Activated CD8-positive, alpha-beta memory T cell treated with anti-CD3 and anti-CD28 coated beads for 1 hour (primary cell): ENCODE data around the gene STK11IP.

Experiments used
- DNase-seq, 2 donors: peaks; one replicate each; pipeline ENCODE4 v3.0.0-alpha.2; 2020; ENCODE audit warnings: low read depth in 1 of 2; ENCODE audit errors: extremely low read depth in 1 of 2

Gene STK11IP, protein sequence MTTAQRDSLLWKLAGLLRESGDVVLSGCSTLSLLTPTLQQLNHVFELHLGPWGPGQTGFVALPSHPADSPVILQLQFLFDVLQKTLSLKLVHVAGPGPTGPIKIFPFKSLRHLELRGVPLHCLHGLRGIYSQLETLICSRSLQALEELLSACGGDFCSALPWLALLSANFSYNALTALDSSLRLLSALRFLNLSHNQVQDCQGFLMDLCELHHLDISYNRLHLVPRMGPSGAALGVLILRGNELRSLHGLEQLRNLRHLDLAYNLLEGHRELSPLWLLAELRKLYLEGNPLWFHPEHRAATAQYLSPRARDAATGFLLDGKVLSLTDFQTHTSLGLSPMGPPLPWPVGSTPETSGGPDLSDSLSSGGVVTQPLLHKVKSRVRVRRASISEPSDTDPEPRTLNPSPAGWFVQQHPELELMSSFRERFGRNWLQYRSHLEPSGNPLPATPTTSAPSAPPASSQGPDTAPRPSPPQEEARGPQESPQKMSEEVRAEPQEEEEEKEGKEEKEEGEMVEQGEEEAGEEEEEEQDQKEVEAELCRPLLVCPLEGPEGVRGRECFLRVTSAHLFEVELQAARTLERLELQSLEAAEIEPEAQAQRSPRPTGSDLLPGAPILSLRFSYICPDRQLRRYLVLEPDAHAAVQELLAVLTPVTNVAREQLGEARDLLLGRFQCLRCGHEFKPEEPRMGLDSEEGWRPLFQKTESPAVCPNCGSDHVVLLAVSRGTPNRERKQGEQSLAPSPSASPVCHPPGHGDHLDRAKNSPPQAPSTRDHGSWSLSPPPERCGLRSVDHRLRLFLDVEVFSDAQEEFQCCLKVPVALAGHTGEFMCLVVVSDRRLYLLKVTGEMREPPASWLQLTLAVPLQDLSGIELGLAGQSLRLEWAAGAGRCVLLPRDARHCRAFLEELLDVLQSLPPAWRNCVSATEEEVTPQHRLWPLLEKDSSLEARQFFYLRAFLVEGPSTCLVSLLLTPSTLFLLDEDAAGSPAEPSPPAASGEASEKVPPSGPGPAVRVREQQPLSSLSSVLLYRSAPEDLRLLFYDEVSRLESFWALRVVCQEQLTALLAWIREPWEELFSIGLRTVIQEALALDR

GRCh38 chr2:219597552-219598307, at the start of gene STK11IP:
Gene STK11IP (plus strand): TSS chr2:219597857. CDS start chr2:219598120, 263 bp downstream.
- DNase-seq = peak; percentile 61 to 80

DNA sequence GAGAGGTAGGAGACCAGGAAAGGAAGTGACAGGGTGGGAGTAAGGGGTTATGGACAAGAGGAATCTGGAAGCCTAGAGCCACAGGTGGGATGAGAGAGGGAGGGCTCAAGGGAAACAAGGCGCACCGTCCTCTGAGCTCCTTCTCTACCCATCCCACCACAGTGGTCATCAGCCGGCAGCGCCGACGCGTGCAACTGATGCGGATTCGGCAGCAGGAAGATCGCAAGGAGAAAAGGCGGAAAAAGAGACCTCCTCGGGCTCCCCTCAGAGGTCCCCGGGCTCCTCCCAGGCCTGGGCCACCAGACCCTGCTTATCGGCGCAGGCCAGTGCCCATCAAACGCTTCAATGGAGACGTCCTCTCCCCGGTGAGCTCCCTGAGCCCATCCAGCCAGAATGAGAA, 48.7 kb upstream of the STK11IP start:
- DNase-seq = no peak

GRCh38 chr2:219549619-219550018, 48.0 kb upstream of the STK11IP start:
- no peak for DNase-seq

- DNase-seq = no peak
Observed at GRCh38 chr2:219551441-219552381, 45.9 kb upstream of the STK11IP start.

DNA sequence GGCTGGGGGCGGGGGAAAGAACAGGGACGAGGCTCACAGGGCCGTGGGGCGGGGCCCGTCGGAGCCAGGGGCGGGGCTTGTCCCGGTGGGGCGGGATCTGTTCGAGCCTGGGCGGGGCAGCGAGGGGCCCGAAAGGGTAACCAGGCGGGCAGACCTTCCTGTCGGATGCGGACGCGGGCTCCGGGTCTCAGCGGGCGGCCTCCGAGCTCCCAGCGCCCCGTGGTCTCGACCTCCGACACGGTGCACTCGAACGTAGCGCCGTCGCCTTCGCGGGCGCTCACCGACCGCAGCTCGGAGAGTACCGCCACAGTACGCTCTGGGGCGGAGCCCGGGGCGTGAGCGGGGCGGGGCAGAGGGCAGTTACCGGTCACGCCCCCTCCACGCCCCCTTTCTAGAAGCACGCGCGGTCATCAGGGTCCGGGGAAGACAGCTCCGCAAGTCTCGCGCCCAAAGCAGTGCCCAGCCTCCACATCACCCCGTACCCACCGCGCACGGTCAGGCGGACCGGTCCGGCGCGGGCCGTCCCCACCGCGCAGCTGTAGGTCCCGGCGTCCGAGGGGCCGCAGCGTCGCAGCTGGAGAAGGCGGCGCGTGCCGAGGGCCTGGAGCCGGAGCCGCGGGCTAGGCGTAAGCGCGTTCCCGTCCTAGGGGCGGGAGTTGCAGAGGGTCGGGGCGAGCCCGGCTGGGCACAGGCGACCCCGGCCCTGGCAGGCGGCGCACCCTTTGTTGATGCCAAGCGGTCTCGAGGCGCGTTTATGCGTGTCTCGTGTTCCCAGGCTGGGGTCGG, 45.1 kb upstream of the STK11IP start:
- peak; percentile 41 to 74 for DNase-seq

GRCh38 chr2:219553168-219553417, 44.6 kb upstream of the STK11IP start:
- DNase-seq = no peak

DNA sequence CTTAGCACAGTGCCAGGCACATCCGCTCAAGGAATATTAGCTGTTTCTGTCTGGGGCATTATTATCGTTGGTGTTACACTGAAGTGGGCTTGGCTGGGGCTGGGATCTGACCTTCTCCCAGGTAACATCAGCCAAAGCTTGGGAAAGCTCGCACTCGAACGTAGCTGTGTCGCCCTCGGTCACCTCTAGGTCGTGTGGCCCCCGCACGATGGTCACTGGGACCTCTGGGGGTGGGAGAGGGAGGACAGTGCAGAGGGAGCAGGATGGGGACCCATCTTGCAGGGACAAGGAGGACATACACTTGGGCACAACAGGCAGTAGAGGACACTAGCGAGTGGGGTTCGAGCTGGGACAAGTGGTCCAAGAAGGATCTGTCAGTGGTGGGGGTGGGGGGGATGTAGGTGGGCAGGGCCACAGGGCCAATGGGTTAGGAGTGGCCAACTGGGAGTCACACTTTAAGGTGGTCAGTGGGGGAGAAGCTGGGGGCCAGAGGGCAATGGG, 44.1 kb upstream of the STK11IP start:
- no peak for DNase-seq

- no peak for DNase-seq
Observed at GRCh38 chr2:219554350-219554749, 43.3 kb upstream of the STK11IP start.

- DNase-seq = no peak
Observed at GRCh38 chr2:219555956-219556355, 41.7 kb upstream of the STK11IP start.

DNA sequence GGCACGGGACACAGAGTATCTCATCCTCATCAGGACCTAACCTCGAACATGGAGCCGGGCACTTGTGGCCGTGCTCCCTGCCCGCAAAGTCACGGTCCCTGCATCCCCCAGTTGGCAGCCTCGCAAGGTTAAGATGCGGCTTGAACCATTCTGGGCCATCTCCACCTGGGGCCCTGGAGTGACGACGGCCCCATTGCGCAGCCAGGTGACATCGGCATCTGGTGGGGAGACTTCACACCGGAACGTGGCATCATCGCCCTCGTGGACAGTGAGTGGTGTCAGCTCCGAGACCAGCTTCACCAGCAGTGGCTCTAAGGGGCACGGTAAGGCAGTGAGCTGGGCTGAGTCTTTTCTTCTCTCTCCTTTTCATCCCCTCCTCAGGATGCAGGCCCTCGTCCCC, 41.2 kb upstream of the STK11IP start:
- DNase-seq = no peak

DNA sequence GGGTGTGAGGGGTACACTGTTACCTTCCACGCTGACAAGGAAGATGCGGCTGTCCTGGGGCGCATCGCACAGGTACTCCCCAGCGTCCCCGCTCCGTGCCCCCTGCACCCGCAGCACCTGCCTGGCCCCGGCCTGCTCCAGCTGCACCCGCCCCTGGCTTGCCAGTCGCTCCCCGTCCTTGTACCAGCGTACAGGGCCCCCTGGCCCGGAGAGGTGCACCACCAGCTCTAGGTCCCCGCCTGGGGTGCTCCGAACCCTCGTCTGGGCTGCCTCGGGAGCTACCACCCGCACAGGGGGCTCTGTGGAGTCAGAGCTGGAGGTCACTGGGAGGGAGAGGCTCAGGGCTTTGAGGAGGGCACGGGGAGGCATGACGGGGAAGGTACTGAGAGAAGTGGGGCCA, 40.3 kb upstream of the STK11IP start:
- no peak for DNase-seq

- DNase-seq = no peak
Observed at GRCh38 chr2:219557791-219558785, 39.6 kb upstream of the STK11IP start.

- no peak for DNase-seq
Observed at GRCh38 chr2:219559156-219559915, 38.3 kb upstream of the STK11IP start.

GRCh38 chr2:219560037-219560892, 37.4 kb upstream of the STK11IP start:
- DNase-seq = no peak

GRCh38 chr2:219560893-219561178, 36.8 kb upstream of the STK11IP start:
- DNase-seq = no peak
